Brain pericyte (primary cell): ENCODE results near the gene CTSZ.

Experiments
- DNase-seq: peaks from one replicate; pipeline ENCODE4 v3.0.0-alpha.2; 2012; ENCODE audit warnings: low read depth, low spot score

CTSZ gene

GRCh38 chr20:59031564-59032022 is 24.5 kb upstream of the CTSZ start:
- no peak for DNase-seq

- DNase-seq: no peak
Observed at GRCh38 chr20:59030911-59031563, 24.0 kb upstream of the CTSZ start.

- DNase-seq: no peak
Observed at GRCh38 chr20:59028812-59029211, 21.8 kb upstream of the CTSZ start.

- no peak for DNase-seq
Observed at GRCh38 chr20:59027741-59028320, 20.8 kb upstream of the CTSZ start.

- no peak for DNase-seq
Observed at GRCh38 chr20:59026904-59027740, 20.1 kb upstream of the CTSZ start.

GRCh38 chr20:59025511-59025910 is 18.5 kb upstream of the CTSZ start:
- DNase-seq: no peak

- DNase-seq: no peak
Observed at GRCh38 chr20:59025086-59025485, 18.0 kb upstream of the CTSZ start.

GRCh38 chr20:59024111-59024530 is 17.1 kb upstream of the CTSZ start:
- no peak for DNase-seq

- DNase-seq: no peak
Observed at GRCh38 chr20:59023616-59024015, 16.6 kb upstream of the CTSZ start.

- DNase-seq: no peak
Observed at GRCh38 chr20:59022754-59023153, 15.7 kb upstream of the CTSZ start.

- no peak for DNase-seq
Observed at GRCh38 chr20:59020938-59021551, 14.0 kb upstream of the CTSZ start.

GRCh38 chr20:59019217-59019616 is 12.2 kb upstream of the CTSZ start, which contains the start of gene TUBB1:
Gene TUBB1 (plus strand): TSS chr20:59019429. CDS start chr20:59019523, 94 bp downstream.
- no peak for DNase-seq

- no peak for DNase-seq
Observed at GRCh38 chr20:59018817-59019216, 11.8 kb upstream of the CTSZ start.

- no peak for DNase-seq
Observed at GRCh38 chr20:59017493-59018231, 10.6 kb upstream of the CTSZ start.

- no peak for DNase-seq
Observed at GRCh38 chr20:59016795-59017492, 9.9 kb upstream of the CTSZ start.

- no peak for DNase-seq
Observed at GRCh38 chr20:59015812-59016711, 9.0 kb upstream of the CTSZ start.

GRCh38 chr20:59015411-59015810 is 8.4 kb upstream of the CTSZ start:
- no peak for DNase-seq

GRCh38 chr20:59014680-59015389 is 7.8 kb upstream of the CTSZ start:
- no peak for DNase-seq

- DNase-seq: no peak
Observed at GRCh38 chr20:59013959-59014608, 7.0 kb upstream of the CTSZ start.
